ENCODE results near the gene PTGER4.

The PTGER4 gene

DNA sequence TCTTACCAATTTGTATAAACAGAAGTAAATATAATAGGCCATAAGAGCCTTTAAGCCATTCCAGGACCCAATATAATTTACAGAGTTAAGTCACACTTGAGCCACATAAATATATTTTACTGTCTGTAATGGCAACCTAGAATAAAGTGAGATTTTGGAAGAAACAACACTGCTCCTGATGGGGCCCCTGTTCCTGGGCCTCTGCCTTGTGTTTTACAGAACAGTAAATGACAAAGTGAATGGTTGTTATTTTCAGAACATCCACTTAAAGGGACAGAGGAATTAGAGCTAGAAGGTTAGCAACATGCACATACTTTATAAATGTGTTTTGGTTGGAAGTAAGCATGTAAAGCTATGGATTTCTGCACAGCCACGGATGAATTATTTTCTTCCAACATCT lies 3.6 kb downstream of the PTGER4 start:
- H3K4me2 ChIP-seq (ENCODE audit: low read depth, low read length): peak overlapping the region; percentile 13; the same call in 1 of the 2 replicates
- H2AFZ ChIP-seq (ENCODE audit: low read length): no peak overlapping the region
- H3K9ac ChIP-seq (ENCODE audit: low read length): no peak overlapping the region
- H3K79me2 ChIP-seq (ENCODE audit: low read length): peaks cover 8% of the 10 kb centered on the region
- no peaks in the 10 kb centered on the region for H3K36me3 ChIP-seq (replicated peaks; ENCODE audit: insufficient read depth, low read length)
- no peak for DNase-seq
- no peak overlapping the region for H3K4me3 ChIP-seq (ENCODE audit: low read length)
- no peak overlapping the region for H3K27ac ChIP-seq (ENCODE audit: low read length)
- H3K4me1 ChIP-seq (ENCODE audit: low read length): peaks cover 6% of the 10 kb centered on the region; the same call in 1 of the 2 replicates
- TF ChIP-seq EZH2phosphoT487 (IDR thresholded peaks at IDR 0.05; ENCODE audit: low read length) (no peak), EZH2 (optimal IDR thresholded peaks at IDR 0.05; ENCODE audit: low read depth, low read length) (no peak)
- TF ChIP-seq, protein P1, sequence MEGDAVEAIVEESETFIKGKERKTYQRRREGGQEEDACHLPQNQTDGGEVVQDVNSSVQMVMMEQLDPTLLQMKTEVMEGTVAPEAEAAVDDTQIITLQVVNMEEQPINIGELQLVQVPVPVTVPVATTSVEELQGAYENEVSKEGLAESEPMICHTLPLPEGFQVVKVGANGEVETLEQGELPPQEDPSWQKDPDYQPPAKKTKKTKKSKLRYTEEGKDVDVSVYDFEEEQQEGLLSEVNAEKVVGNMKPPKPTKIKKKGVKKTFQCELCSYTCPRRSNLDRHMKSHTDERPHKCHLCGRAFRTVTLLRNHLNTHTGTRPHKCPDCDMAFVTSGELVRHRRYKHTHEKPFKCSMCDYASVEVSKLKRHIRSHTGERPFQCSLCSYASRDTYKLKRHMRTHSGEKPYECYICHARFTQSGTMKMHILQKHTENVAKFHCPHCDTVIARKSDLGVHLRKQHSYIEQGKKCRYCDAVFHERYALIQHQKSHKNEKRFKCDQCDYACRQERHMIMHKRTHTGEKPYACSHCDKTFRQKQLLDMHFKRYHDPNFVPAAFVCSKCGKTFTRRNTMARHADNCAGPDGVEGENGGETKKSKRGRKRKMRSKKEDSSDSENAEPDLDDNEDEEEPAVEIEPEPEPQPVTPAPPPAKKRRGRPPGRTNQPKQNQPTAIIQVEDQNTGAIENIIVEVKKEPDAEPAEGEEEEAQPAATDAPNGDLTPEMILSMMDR (IDR thresholded peaks at IDR 0.05; ENCODE audit: low read length): no peak
- no peaks in the 10 kb centered on the region for H3K9me3 ChIP-seq (replicated peaks; ENCODE audit: insufficient read depth, low read length)
- no peaks in the 10 kb centered on the region for H3K9me2 ChIP-seq (replicated peaks; ENCODE audit: insufficient read depth, low read length)
- H4K20me1 ChIP-seq (ENCODE audit: insufficient read depth, low read length): no peaks in the 10 kb centered on the region
- no peaks in the 10 kb centered on the region for H3K27me3 ChIP-seq (replicated peaks; ENCODE audit: insufficient read depth, low read length)
- H3F3A ChIP-seq (ENCODE audit: insufficient read depth, low read length): peaks cover 19% of the 10 kb centered on the region

DNA sequence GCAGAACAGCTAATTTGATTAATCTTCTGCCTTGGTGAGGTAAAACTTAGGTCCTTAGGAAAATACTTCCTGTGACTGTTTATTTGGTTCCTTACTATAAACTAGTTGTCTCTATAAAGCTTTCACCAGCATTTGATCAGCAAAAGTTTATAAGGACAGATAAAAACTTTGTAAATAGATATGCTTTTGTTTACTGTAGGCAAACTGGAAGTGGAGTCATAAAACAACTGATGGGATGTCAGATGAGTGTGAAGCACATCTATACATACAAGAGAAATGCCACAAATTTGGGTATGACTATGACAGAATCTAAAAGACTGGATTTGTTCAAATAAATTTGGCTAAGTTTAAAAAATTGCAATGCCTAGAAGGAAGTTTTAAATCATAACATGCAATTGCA lies 5.5 kb downstream of the PTGER4 start:
- Histone ChIP-seq H3K4me1 (ENCODE audit: low read length) (peaks cover 6% of the 10 kb centered on the region; the same call in 1 of the 2 replicates), H3K36me3 (replicated peaks; ENCODE audit: insufficient read depth, low read length) (no peaks in the 10 kb centered on the region), H3K9ac (ENCODE audit: low read length) (no peak overlapping the region), H3K9me2 (replicated peaks; ENCODE audit: insufficient read depth, low read length) (no peaks in the 10 kb centered on the region), H2AFZ (ENCODE audit: low read length) (no peak overlapping the region), H3K4me3 (ENCODE audit: low read length) (no peak overlapping the region), H3K9me3 (replicated peaks; ENCODE audit: insufficient read depth, low read length) (no peaks in the 10 kb centered on the region), H3K4me2 (ENCODE audit: low read depth, low read length) (no peak overlapping the region), H3K79me2 (ENCODE audit: low read length) (peaks cover 8% of the 10 kb centered on the region), H3F3A (ENCODE audit: insufficient read depth, low read length) (peaks cover 4% of the 10 kb centered on the region; the same call in 1 of the 2 replicates), H3K27ac (ENCODE audit: low read length) (no peak overlapping the region), H3K27me3 (replicated peaks; ENCODE audit: insufficient read depth, low read length) (no peaks in the 10 kb centered on the region), H4K20me1 (ENCODE audit: insufficient read depth, low read length) (no peaks in the 10 kb centered on the region)
- DNase-seq: no peak
- TF ChIP-seq EZH2 (optimal IDR thresholded peaks at IDR 0.05; ENCODE audit: low read depth, low read length) (no peak), EZH2phosphoT487 (IDR thresholded peaks at IDR 0.05; ENCODE audit: low read length) (no peak)
- TF ChIP-seq, protein P1 (IDR thresholded peaks at IDR 0.05; ENCODE audit: low read length): no peak

DNA sequence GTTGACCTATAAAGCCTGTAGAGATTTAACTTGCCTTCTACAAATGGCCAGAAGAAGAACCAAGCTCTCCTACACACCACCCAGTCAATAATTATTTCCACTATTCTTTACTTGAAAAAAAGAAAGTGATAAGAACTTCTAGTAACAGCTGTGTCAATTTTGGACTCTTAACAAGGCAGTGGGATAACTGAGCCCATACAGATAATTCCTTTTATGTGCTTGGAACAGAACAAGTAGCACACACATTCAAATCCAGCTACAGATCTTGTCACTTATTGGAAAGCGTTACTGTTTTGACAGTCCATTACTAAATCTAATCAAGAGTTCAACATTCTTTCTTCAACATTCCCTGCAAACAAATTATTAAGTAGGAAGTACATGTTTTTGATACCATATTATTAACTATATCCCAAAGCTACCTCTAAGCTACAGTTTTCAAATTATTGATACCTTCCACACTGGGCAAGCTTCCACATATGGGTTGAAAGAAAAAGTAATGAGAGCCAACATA lies 6.3 kb downstream of the PTGER4 start:
- DNase-seq: no peak
- Histone ChIP-seq H3K4me3 (ENCODE audit: low read length) (no peak overlapping the region), H3K9me3 (replicated peaks; ENCODE audit: insufficient read depth, low read length) (no peaks in the 10 kb centered on the region), H3K9me2 (replicated peaks; ENCODE audit: insufficient read depth, low read length) (no peaks in the 10 kb centered on the region), H3K36me3 (replicated peaks; ENCODE audit: insufficient read depth, low read length) (no peaks in the 10 kb centered on the region), H3K9ac (ENCODE audit: low read length) (no peak overlapping the region), H3K4me2 (ENCODE audit: low read depth, low read length) (no peak overlapping the region), H3K27me3 (replicated peaks; ENCODE audit: insufficient read depth, low read length) (no peaks in the 10 kb centered on the region), H4K20me1 (ENCODE audit: insufficient read depth, low read length) (no peaks in the 10 kb centered on the region), H3K4me1 (ENCODE audit: low read length) (0 out of 2 replicates have a peak, but pooled peaks cover 6% of the 10 kb centered on the region), H3F3A (ENCODE audit: insufficient read depth, low read length) (no peaks in the 10 kb centered on the region), H3K27ac (ENCODE audit: low read length) (no peak overlapping the region), H2AFZ (ENCODE audit: low read length) (no peak overlapping the region), H3K79me2 (ENCODE audit: low read length) (peaks cover 2% of the 10 kb centered on the region)
- TF ChIP-seq, protein P1 (IDR thresholded peaks at IDR 0.05; ENCODE audit: low read length): no peak
- no peak for TF ChIP-seq EZH2 (optimal IDR thresholded peaks at IDR 0.05; ENCODE audit: low read depth, low read length)
- no peak for TF ChIP-seq EZH2phosphoT487 (IDR thresholded peaks at IDR 0.05; ENCODE audit: low read length)

Data from MM.1S (cell line).